ENCODE results near the gene FOXD1.

DNA sequence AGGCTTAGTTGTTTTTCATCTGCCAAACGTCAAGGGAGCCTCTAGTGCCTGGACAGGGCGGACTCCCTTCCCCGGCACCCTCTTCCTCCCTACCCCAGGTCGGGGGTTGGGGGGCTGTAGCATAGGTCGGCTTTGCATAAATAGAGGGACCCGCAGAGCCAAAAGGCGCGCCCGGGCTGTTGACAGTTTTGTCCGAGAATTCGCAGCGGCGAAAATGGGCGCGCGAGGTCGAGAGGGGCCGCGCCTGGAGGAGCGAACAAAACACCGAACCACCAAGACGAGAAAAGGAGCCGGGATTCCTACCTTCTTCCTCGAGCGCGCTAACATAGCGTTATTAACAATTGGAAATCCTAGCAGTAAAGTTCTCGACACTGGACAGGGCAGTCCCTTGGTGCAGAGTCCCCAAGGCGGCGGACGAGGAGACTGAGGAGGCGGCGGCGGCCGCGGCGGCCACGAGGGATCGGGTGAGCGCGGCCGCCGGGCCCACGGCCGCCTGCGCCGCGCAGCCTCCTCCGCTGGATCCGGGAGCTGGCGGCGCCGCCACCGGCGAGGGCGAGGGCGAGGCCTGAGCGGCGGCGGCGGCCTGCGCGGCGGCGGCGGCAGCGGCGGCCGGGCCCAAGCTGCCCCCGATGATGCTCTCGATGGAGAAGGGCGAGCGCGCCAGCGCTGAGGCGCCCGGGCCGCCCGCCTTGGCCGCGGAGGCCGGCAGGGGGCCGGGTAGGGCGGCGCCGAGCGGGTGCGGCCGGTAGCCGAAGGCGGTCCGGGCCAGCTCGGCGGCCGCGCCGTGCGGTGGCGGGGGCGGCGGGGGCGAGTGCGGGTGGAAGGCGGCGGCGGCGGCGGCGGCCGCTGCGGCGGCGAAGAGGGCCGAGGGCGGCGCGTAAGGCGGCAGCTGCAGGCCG lies 1.7 kb downstream of the FOXD1 start:
- TF ChIP-seq POLR2A (IDR thresholded peaks at IDR 0.05), result no peak
- TF ChIP-seq, protein P1, sequence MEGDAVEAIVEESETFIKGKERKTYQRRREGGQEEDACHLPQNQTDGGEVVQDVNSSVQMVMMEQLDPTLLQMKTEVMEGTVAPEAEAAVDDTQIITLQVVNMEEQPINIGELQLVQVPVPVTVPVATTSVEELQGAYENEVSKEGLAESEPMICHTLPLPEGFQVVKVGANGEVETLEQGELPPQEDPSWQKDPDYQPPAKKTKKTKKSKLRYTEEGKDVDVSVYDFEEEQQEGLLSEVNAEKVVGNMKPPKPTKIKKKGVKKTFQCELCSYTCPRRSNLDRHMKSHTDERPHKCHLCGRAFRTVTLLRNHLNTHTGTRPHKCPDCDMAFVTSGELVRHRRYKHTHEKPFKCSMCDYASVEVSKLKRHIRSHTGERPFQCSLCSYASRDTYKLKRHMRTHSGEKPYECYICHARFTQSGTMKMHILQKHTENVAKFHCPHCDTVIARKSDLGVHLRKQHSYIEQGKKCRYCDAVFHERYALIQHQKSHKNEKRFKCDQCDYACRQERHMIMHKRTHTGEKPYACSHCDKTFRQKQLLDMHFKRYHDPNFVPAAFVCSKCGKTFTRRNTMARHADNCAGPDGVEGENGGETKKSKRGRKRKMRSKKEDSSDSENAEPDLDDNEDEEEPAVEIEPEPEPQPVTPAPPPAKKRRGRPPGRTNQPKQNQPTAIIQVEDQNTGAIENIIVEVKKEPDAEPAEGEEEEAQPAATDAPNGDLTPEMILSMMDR (IDR thresholded peaks at IDR 0.05), result no peak

Measured in body of pancreas (tissue), 4 donors.